HG02973 (cell line): ENCODE results near the gene GGT6.

Experiments
- ATAC-seq: cut with Tn5 transposase; IDR thresholded peaks from one replicate; pipeline ENCODE4 v1.9.1; 2021; ENCODE audit warnings: moderate library complexity; ENCODE audit not compliant: unreplicated experiment

Gene GGT6

GRCh38 chr17:4509923-4510617, 50.3 kb downstream of the GGT6 start:
- no peak for ATAC-seq

DNA sequence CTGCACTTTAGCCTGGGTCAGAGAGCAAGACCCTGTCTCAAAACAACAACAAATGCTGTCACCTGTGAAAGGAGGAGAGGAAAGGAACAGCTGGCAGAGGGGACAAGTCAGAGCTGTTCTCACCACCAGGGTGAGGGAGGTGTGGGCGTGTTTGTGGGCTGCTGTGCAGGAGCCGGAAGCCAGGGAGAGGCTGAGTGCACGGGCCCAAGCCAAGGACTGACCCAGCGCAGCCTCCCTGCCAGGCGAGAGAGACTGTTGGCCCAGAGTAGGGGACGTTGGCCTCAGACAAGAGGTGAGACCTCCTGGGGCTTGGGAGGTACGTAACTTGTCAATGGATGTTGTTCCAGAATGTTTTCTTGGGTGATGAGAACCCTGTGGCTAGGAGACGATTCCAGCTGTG, 51.0 kb downstream of the GGT6 start:
- ATAC-seq: no peak

DNA sequence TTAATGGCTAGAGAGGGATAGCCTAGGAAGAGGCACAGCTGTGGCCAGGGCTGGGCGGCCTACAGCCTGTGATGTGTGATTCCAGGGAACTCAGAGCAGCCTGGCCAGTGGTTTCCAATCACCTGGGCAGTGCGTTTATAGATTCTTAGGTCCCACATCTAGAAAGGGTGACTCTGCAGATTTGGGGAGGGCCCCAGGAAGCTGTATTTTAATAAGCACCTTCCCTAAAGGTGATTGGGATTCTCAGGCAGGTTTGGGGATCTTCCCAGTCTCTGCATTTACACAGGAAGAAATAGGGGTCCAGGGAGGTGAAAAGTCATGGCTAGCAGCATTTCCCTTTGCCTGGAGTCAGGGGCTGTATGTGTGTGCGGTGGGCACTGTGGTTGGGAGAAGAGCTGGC, 52.2 kb downstream of the GGT6 start:
- ATAC-seq: no peak

DNA sequence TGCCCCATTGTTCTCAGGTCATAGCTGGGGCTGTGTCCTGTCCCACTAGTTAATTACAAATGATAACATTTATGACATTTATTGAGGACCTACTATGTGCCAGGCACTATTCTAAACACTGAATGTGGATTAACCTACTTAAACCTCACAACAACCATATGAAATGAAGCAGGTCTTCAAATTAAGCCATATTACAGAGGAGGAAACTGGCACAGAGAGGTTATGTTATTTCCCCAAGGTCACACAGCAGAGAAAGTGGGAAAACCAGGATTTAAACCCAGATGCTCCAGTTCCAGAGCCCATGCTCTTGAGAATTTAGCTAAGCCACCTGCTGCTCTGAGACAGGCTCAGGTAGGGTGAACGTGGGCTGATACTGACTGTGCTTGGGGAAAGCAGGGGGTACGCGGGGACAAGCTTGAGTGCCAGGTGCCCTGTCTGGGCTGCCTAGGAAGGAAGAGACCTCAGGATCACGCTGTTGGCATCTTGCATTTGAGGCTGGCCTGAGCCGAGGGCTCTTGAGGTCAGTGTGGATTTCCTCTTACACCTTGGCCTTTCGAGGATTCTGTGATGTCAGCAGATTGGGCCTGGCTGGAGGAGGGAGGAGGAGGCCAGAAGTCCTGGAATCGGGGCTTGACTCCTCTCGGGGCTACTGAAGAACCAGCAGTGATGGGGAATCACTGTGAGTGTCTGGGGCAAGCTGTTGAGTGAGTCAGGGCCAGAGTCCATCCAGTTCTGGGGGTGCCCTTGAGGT, 52.8 kb downstream of the GGT6 start:
- ATAC-seq: no peak
